Activated CD4-positive, alpha-beta memory T cell treated with anti-CD3 and anti-CD28 coated beads for 36 hours (primary cell): ENCODE results near the gene EVI5. TPM values are rescaled to one million over a fixed set of nuclear protein-coding genes. Genes with fewer than 3 reads are reported as not detected.

Source experiments
- CTCF ChIA-PET: fragments of 350-600 bp; sonication (Branson Sonifier 250); formaldehyde crosslinking; loops from one replicate; lab custom pipeline; 2021; ENCODE audit warnings: antibody characterized with exemption, inconsistent platforms; lab: Charles Lee
- POLR2A ChIA-PET: fragments of 350-600 bp; sonication (Branson Sonifier 250); formaldehyde crosslinking; loops from one replicate; lab custom pipeline; 2021; ENCODE audit warnings: antibody characterized with exemption; lab: Charles Lee
- DNase-seq: peaks from one replicate; pipeline ENCODE4 v3.0.0-alpha.2; 2020
- H3K27ac Mint-ChIP-seq: one replicate; pipeline ENCODE4 v1.8.0; 2021; ENCODE audit warnings: mixed read lengths
- H3K27me3 Mint-ChIP-seq: one replicate; pipeline ENCODE4 v1.8.0; 2021; ENCODE audit warnings: mixed read lengths
- H3K36me3 Mint-ChIP-seq: one replicate; pipeline ENCODE4 v1.8.0; 2021; ENCODE audit warnings: mixed read lengths
- H3K4me1 Mint-ChIP-seq: one replicate; pipeline ENCODE4 v1.8.0; 2021; ENCODE audit warnings: low read depth, mixed read lengths
- H3K4me3 Mint-ChIP-seq: one replicate; pipeline ENCODE4 v1.8.0; 2021; ENCODE audit warnings: mild to moderate bottlenecking, mixed read lengths
- H3K9me3 Mint-ChIP-seq: one replicate; pipeline ENCODE4 v1.8.0; 2021; ENCODE audit warnings: mixed read lengths
- intact Hi-C: fragments of 100-400 bp; cut with micrococcal nuclease; formaldehyde crosslinking; loops from one replicate; pipeline ENCODE4 v1.15.1; 2023
- total RNA-seq, 2 experiments: library from RNA; stranded (reverse); gene quantifications; one replicate each; pipeline ENCODE4 v1.2.3, GENCODE V29; 2021

EVI5 gene
- total RNA-seq, 2 experiments from 2014 or later, result 36.0 to 37.2 TPM

GRCh38 chr1:92768296-92768695 lies 16.6 kb downstream of the EVI5 start:
- POLR2A ChIA-PET, result no interaction called here

GRCh38 chr1:92764116-92764515 lies 20.8 kb downstream of the EVI5 start:
- Mint-ChIP-seq H3K36me3 (no peaks in the 10 kb centered on the region), H3K4me1 (no peaks in the 10 kb centered on the region), H3K27ac (no peak overlapping the region), H3K9me3 (peaks cover 7% of the 10 kb centered on the region), H3K27me3 (no peaks in the 10 kb centered on the region), H3K4me3 (no peak overlapping the region)
- DNase-seq, result no peak
- intact Hi-C loops, result no loop called here
- CTCF ChIA-PET, result interaction anchor here (0.7 kb wide), 1 partner anchor 15 kb away, joined by 3 read pairs; no protein-coding TSS in a partner anchor
- POLR2A ChIA-PET, result interaction anchor here (0.5 to 0.7 kb wide), 2 partner anchors 12 to 67 kb away, joined by 3 read pairs; no protein-coding TSS in a partner anchor

More at GRCh38 chr1:92768296-92768695, 16.6 kb downstream of the EVI5 start:
- H3K4me3 Mint-ChIP-seq, result no peak overlapping the region
- no peak overlapping the region for H3K27ac Mint-ChIP-seq
- intact Hi-C loops, result no loop called here
- no peak for DNase-seq
- no peaks in the 10 kb centered on the region for H3K36me3 Mint-ChIP-seq
- no peaks in the 10 kb centered on the region for H3K4me1 Mint-ChIP-seq
- peaks cover 7% of the 10 kb centered on the region for H3K9me3 Mint-ChIP-seq
- CTCF ChIA-PET, result interaction anchor here (0.6 to 1.2 kb wide), 2 partner anchors 19 to 384 kb away, joined by 3 to 4 read pairs; no protein-coding TSS in a partner anchor
- H3K27me3 Mint-ChIP-seq, result peaks cover 9% of the 10 kb centered on the region

- DNase-seq, result no peak
- Mint-ChIP-seq H3K9me3 (no peaks in the 10 kb centered on the region), H3K4me3 (no peak overlapping the region), H3K4me1 (no peaks in the 10 kb centered on the region), H3K36me3 (no peaks in the 10 kb centered on the region), H3K27ac (no peak overlapping the region), H3K27me3 (no peaks in the 10 kb centered on the region)
- intact Hi-C loops, result no loop called here
- CTCF ChIA-PET, result interaction anchor here (1.3 to 1.5 kb wide), 2 partner anchors 13 to 56 kb away, joined by 4 to 7 read pairs; no protein-coding TSS in a partner anchor
- POLR2A ChIA-PET, result no interaction called here
Observed at GRCh38 chr1:92762355-92762754, 22.6 kb downstream of the EVI5 start.

GRCh38 chr1:92759361-92759760 lies 25.5 kb downstream of the EVI5 start:
- ChIA-PET POLR2A (no interaction called here), CTCF (no interaction called here)
- H3K4me1 Mint-ChIP-seq, result no peaks in the 10 kb centered on the region
- no peaks in the 10 kb centered on the region for H3K9me3 Mint-ChIP-seq
- no peaks in the 10 kb centered on the region for H3K36me3 Mint-ChIP-seq
- no peak for DNase-seq
- no peak overlapping the region for H3K4me3 Mint-ChIP-seq
- no peak overlapping the region for H3K27ac Mint-ChIP-seq
- H3K27me3 Mint-ChIP-seq, result no peaks in the 10 kb centered on the region
- intact Hi-C loops, result no loop called here

DNA sequence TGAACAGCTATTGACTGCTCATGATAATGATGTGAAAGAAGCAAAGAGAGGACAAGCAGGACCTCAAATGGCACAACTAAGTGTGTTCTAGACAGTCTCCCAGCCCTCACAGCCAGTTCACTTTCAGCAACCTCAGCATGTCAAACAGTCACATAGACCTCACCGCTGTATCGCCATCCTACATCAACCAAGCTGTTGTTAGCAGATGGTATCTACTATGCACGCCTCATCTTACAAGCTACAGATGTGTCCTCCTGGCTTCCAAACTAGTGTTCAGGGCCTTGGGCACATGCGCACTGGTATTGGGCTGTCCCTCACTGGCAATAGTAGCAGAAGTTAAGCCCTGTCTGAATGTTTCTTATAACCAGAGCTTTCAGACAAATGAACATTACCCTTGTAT lies 28.4 kb downstream of the EVI5 start:
- ChIA-PET CTCF (interaction anchor here (1.9 kb wide), 1 partner anchor 62 kb away, joined by 13 read pairs; no protein-coding TSS in a partner anchor), POLR2A (no interaction called here)
- no peak overlapping the region for H3K4me3 Mint-ChIP-seq
- intact Hi-C loops, result no loop called here
- no peak for DNase-seq
- H3K36me3 Mint-ChIP-seq, result no peaks in the 10 kb centered on the region
- no peaks in the 10 kb centered on the region for H3K27me3 Mint-ChIP-seq
- H3K27ac Mint-ChIP-seq, result no peak overlapping the region
- H3K4me1 Mint-ChIP-seq, result no peaks in the 10 kb centered on the region
- no peaks in the 10 kb centered on the region for H3K9me3 Mint-ChIP-seq

GRCh38 chr1:92755541-92756461 lies 29.1 kb downstream of the EVI5 start:
- no peaks in the 10 kb centered on the region for H3K36me3 Mint-ChIP-seq
- no peaks in the 10 kb centered on the region for H3K9me3 Mint-ChIP-seq
- H3K27ac Mint-ChIP-seq, result no peak overlapping the region
- H3K4me1 Mint-ChIP-seq, result no peaks in the 10 kb centered on the region
- H3K27me3 Mint-ChIP-seq, result peaks cover 4% of the 10 kb centered on the region
- CTCF ChIA-PET, result interaction anchor here (0.6 to 1.9 kb wide), 2 partner anchors 63 to 679 kb away, joined by 3 to 13 read pairs; no protein-coding TSS in a partner anchor
- DNase-seq, result no peak
- intact Hi-C loops, result no loop called here
- H3K4me3 Mint-ChIP-seq, result no peak overlapping the region
- POLR2A ChIA-PET, result no interaction called here

- POLR2A ChIA-PET, result no interaction called here
- Mint-ChIP-seq H3K4me3 (no peak overlapping the region), H3K27ac (no peak overlapping the region), H3K27me3 (peaks cover 4% of the 10 kb centered on the region), H3K36me3 (no peaks in the 10 kb centered on the region), H3K4me1 (no peaks in the 10 kb centered on the region), H3K9me3 (no peaks in the 10 kb centered on the region)
- no peak for DNase-seq
- CTCF ChIA-PET, result interaction anchor here (2.6 kb wide), 1 partner anchor 63 kb away, joined by 17 read pairs; no protein-coding TSS in a partner anchor
- intact Hi-C loops, result no loop called here
Observed at GRCh38 chr1:92754719-92755050, 30.2 kb downstream of the EVI5 start.

DNA sequence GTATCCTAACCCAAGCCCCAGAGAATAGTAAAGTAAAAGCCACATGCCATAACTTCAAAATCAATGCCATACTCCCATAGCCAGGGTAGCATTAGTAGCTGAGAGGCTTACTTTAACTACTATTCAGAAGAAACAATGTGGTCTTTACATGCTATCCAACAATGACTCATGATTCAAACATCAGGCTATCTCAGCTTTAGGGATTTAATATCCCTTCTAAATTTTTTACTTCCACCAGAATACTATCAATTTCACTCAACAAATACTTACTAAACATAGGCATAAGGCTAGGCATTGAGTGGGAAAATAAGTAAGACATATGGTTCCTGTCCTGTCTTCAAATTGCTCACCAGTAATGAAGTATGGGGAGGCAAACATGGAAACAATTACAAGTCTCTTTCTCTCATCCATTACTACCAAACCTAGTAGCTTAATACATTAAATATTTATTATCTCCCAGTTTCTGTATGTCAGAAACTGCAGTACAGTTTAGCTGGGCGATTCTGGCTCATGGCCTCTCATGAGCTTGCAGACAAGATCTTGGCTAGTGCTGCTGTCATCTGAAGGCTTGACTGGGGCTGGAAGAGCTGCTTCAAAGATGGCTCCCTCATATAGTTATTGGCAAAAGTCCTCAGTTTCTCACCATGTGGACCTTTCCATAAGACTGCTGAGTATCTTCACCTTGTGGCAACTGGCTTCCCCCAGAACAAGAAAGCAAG lies 30.7 kb downstream of the EVI5 start:
- Mint-ChIP-seq H3K4me3 (no peak overlapping the region), H3K27ac (no peak overlapping the region), H3K36me3 (no peaks in the 10 kb centered on the region), H3K9me3 (no peaks in the 10 kb centered on the region), H3K4me1 (no peaks in the 10 kb centered on the region), H3K27me3 (peaks cover 4% of the 10 kb centered on the region)
- POLR2A ChIA-PET, result no interaction called here
- CTCF ChIA-PET, result interaction anchor here (1.0 to 2.6 kb wide), 2 partner anchors 14 to 64 kb away, joined by 3 to 17 read pairs; no protein-coding TSS in a partner anchor
- no peak for DNase-seq
- intact Hi-C loops, result no loop called here

DNA sequence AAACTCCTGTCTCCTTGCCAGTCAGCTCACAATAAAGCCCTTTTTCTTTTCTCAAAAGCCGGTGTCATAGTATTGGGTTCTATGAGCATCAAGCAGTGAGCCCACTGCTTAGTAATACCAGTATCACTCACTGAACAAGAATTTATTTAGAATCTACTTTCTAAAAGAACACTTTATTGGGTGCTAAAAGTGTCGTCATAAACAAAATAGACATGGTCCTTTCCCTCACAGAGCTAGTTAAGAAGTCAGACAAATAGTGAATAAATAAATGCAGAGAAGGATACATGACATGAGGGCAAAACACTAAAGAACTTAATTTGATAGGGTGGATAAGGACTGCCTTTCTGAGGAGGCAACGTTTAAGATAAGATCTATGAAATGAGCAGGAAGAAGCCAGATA lies 32.2 kb downstream of the EVI5 start:
- CTCF ChIA-PET, result interaction anchor here (2.6 kb wide), 1 partner anchor 65 kb away, joined by 17 read pairs; no protein-coding TSS in a partner anchor
- H3K9me3 Mint-ChIP-seq, result no peaks in the 10 kb centered on the region
- DNase-seq, result no peak
- no peak overlapping the region for H3K4me3 Mint-ChIP-seq
- no peak overlapping the region for H3K27ac Mint-ChIP-seq
- intact Hi-C loops, result no loop called here
- peaks cover 4% of the 10 kb centered on the region for H3K27me3 Mint-ChIP-seq
- POLR2A ChIA-PET, result no interaction called here
- no peaks in the 10 kb centered on the region for H3K4me1 Mint-ChIP-seq
- H3K36me3 Mint-ChIP-seq, result no peaks in the 10 kb centered on the region

- ChIA-PET CTCF (interaction anchor here (0.6 to 5.2 kb wide), 34 partner anchors 9 to 752 kb away, joined by 3 to 157 read pairs (median 4); partner anchors contain the start of genes EVI5 and RPL5), POLR2A (no interaction called here)
- intact Hi-C loops, result loop anchor here (1.0 kb wide), 1 partner anchor 69 kb away; no protein-coding TSS in a partner anchor
- H3K9me3 Mint-ChIP-seq, result no peaks in the 10 kb centered on the region
- no peak overlapping the region for H3K27ac Mint-ChIP-seq
- no peak overlapping the region for H3K4me3 Mint-ChIP-seq
- H3K36me3 Mint-ChIP-seq, result no peaks in the 10 kb centered on the region
- H3K4me1 Mint-ChIP-seq, result no peaks in the 10 kb centered on the region
- H3K27me3 Mint-ChIP-seq, result peaks cover 4% of the 10 kb centered on the region
- peak; percentile 36 for DNase-seq
Observed at GRCh38 chr1:92749024-92749634, 35.8 kb downstream of the EVI5 start.

DNA sequence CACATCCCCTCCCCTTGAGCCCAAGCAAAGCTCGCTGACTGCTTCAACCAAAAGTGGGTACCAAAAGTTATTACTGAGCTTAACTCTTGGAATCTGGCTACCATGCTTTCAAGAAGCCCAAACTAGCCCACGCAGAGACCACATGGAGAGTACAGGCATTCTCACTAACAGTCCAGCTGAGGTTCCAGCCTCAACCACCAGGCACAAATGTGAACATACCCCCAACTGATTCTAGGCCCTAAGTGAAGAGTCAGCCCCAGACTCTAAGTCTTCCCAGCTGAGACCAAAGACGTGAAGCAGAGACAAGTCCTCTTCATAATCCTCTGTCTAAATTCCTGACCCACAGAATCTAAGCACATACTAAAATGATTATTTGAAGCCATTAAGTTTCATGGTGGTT lies 36.8 kb downstream of the EVI5 start:
- Mint-ChIP-seq H3K9me3 (no peaks in the 10 kb centered on the region), H3K4me1 (peaks cover 3% of the 10 kb centered on the region), H3K27ac (no peak overlapping the region), H3K36me3 (no peaks in the 10 kb centered on the region), H3K4me3 (no peak overlapping the region), H3K27me3 (peaks cover 4% of the 10 kb centered on the region)
- CTCF ChIA-PET, result interaction anchor here (0.8 to 5.2 kb wide), 9 partner anchors 12 to 87 kb away, joined by 3 to 157 read pairs (median 5); partner anchors contain the start of gene RPL5
- intact Hi-C loops, result no loop called here
- no peak for DNase-seq
- POLR2A ChIA-PET, result no interaction called here
